GM18909 (cell line): ENCODE results near the gene HOXB2.
"Not testable (repeated sequence)": the region's sequence is repeated elsewhere in the genome, so short reads cannot be mapped to it uniquely, and the experiment has no call there.

Source experiments
- ATAC-seq: cut with Tn5 transposase; IDR thresholded peaks from one replicate; pipeline ENCODE4 v1.9.1; 2021; ENCODE audit warnings: mild to moderate bottlenecking; ENCODE audit not compliant: unreplicated experiment, poor library complexity

HOXB2 gene

GRCh38 chr17:48526608-48527546 lies 18.0 kb downstream of the HOXB2 start:
- no peak for ATAC-seq

DNA sequence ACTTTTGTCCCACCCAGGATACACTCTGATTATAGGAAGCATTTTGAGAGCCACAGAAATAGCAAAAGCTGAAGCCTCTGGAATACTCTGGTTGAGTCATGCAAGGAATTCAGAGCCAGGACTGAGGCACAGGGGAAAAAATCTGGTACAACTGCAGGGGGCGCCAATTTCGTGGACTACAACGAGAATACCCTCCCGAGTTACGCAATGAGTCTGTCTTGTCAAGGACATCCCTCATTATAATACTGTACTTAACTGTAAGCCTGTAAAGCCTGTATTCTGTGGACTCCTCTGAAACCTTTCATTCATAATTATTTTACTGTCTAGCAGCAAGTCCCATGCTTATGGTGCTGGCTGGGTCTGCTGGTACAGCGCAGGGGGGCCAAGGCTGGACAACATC lies 21.9 kb downstream of the HOXB2 start:
- ATAC-seq = no peak

- no peak for ATAC-seq
Observed at GRCh38 chr17:48522031-48522653, 22.8 kb downstream of the HOXB2 start.

- ATAC-seq = no peak
Observed at GRCh38 chr17:48520631-48521079, 24.3 kb downstream of the HOXB2 start.

DNA sequence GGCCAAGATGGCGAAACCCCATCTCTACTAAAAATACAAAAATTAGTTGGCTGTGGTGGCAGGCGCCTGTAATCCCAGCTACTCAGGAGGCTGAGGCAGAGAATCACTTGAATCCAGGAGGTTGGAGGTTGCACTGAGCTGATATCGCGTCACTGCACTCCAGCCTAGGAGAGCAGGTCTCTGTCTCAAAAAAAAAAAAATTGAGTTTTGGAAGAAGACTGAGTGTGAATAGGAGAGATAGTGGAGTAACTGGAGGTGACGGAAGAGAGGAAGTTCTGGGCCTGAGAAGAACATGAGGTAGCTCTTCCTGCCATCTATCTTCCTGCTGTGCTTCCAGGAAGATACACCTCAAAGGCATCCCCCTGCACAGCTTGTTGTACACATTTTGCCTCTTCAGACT lies 25.5 kb downstream of the HOXB2 start:
- ATAC-seq = no peak

DNA sequence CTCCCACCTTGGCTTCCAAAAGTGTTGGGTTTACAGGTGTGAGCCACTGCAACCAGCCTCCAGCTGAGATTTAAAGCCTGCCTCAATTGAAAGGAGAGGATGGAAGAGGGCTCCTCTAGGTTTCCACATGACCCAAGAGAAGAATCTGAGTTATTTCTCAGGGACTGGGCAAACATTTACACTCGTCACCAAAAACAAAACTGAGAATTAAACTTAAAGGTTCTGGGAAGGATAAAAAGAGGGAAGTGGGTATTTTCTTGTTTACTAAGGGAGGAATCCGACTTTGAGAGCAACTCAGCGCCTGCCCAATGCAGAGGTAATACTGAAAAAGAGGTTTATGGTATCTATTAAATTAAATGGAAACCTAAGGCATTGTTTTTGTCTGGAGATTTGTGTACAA lies 27.4 kb downstream of the HOXB2 start:
- no peak for ATAC-seq

DNA sequence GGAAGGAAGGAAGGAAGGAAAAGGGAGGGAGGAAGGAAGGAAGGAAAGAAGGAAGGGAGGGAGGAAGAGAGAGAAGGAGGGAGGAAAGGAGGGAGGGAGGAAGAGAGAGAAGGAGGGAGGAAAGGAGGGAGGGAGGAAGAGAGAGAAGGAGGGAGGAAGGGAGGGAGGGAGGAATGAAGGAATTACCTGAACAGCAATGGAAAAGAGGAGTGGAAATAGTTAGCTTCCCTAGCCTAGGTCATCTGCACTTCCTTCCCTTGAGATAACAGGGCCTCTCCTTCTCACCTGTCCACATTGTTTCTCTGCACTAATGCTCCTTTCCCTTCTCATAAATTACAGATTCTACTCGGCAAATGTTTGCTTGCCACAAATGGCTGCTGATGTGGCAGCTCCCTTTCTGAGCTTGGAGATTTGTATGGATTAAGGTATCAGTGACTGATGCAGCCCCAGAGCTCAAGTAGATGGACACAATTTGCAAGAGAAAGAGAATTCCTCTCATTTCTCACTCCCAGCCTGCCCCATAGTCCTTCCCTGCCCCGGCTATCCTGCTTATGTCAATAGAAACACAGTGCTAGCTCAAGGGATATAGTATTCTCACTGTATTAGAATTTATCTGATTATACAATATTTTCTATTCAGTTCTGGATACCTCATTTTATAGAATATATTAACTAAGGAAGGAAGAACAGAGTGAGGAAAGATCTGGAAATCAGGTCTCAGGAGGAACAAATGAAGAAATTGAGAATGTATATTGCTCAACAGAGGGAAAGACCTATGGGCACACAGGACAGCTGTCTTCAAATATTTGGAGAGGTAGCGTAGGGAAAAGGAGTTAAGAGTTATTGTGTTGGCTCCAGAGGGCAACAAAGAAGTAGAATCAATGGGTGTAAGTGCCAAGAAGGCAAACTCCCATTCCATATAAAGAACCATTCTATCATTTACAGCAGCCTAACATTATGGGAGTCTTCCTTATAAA lies 28.7 kb downstream of the HOXB2 start:
- no peak for ATAC-seq

DNA sequence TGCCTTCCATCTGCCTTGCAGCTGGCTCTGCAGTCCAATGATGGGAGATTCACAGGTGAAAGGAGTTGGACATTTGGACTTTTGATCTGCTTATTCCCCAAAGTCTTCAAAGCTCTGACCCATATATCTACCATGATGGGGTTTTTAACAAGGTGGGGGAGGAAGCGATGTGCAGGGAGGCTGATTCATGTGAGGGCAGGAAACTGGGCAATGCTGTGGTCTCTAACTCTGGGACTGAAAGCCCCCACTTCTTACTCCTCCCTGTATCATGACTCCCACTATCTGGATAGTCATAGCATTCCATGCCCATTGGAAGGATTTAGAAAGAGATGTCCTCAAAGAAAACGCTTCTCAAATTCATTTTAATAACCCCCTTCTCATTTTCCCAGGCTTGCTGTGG lies 30.4 kb downstream of the HOXB2 start:
- no peak for ATAC-seq

DNA sequence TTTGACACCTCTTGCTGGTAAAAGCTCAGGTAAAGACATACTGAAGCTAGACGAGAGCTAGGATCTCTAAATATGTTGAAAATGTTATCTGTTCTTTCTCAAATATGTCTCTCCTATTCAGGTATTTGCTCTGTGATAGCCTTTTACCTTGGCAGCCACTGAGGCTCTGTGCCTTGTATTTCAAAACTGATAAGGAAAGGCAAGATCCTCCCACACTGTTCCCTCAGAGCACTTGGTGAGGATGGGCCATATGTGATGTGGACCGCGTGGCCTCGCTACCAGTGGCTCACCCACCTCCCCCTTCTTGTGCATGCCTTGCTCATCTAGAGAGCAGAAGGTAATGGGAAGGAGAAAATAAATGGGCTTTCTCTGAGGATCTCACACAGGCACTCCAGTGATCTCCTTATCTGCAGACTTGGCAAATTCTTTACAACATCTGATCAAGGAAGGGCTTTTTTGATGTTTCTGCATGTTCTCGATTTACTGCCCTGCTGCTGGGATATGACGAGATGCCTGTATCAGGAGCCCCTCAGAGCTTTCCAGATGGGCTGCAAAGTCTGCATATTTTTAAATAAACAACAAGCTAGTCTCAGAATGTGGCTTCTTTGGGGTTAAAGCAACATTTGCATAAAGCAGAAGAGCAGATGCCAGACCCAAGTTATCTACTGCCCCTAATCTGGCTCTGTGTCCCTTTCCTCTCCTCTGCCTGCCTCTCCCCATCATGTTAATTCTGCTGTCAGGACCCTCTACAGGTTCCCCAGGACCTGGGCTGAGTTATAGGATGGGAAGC lies 31.0 kb downstream of the HOXB2 start:
- no peak for ATAC-seq

GRCh38 chr17:48513097-48513496 lies 31.8 kb downstream of the HOXB2 start:
- no peak for ATAC-seq

DNA sequence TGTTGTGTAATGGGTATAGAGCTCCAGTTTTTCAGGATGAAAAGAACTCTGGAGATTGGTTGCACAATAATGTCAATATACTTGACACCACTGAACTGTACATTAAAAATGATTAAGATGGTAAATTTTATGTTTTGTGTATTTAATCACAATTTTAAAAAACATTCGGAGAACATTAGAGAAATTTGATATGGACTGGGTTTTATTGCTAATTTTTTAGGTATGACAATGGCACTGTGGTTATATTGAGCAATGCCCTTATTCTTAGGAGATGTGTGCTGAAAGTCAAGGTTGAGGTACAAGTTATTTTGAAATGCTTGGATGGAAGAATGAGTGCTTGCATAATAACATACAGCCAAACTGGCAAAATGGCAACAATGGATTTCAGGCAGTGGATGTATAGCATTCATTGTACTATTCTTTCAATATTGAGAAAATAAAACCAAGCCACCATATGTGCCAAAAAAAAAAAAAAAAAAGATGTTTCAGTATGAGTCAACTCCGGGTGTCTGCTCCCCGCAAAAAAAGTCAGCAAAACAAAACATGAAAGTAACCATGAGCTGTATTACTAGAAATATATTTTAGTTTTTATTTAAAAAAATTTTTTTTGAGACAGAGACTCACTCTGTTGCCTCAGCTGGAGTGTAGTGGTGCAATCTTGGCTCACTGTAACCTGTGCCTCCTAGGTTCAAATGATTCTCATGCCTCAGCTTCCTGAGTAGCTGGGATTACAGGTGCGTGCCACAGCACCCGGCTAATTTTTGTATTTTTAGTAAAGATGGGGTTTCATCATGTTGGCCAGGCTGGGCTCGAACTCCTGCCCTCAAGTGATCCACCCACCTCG lies 33.9 kb downstream of the HOXB2 start:
- peak; percentile 50 for ATAC-seq

DNA sequence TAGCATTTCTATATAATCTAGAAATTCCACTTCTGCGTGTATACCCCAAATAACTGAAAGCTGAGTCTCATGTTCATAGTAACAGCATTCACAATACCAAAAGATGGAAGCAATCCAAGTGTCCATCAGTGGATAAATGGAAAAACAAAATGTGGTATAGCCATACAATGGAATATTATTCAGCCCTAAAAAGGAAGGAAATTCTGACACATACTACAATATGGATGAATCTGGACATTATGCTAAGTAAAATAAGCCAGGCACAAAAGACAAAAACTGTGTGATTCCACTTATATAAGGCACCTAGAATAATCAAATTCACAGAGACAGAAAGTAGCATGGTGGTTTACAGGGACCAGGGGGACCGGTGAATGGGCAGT lies 34.5 kb downstream of the HOXB2 start:
- no peak for ATAC-seq

- not testable (repeated sequence) for ATAC-seq
Observed at GRCh38 chr17:48509708-48510107, 35.2 kb downstream of the HOXB2 start.

DNA sequence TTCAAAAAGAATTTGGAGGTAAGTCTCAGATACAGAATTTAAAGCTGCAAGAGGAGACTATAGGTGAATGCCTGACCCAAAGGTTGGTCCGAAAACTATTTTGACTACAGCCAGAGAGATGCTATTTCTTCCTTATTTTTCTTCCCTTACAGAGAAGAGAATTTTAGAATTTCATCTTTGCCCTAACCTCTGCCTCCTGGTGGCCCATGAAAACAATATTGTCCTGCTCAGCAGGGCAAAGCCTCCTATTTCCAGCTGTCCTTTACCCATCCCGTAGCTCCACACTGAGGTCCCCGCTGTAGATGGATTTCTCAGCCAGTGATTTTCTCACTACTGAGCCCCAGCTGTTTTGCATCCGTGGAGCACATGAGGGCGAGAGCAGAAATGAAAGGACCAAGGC lies 38.7 kb downstream of the HOXB2 start:
- no peak for ATAC-seq

DNA sequence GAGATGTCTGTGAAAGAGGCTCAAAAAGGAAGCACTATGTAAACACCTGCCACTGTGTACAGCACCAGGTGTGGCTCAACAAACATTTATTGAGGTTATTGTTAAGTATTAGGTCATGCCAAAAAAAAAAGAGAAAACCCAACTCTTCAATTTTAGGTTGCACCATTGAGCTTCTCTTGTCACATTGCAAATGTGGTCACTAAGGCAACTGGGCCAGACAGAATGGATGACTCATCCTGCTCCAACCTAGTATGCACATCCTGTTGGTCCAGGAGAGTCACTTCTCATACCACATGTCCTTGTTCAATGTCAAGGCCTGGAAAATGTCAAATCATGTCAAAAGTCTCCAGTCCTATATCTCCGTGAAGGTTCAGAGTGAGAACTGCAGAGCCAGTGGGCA lies 39.1 kb downstream of the HOXB2 start:
- peak; percentile 73 for ATAC-seq

GRCh38 chr17:48504953-48505352 lies 40.0 kb downstream of the HOXB2 start:
- ATAC-seq = no peak

GRCh38 chr17:48503747-48504146 lies 41.2 kb downstream of the HOXB2 start:
- ATAC-seq = no peak

GRCh38 chr17:48502901-48503300 lies 42.0 kb downstream of the HOXB2 start:
- ATAC-seq = no peak

GRCh38 chr17:48502312-48502711 lies 42.6 kb downstream of the HOXB2 start:
- ATAC-seq = no peak
